ENCODE results near the gene C11orf52.

The C11orf52 gene

DNA sequence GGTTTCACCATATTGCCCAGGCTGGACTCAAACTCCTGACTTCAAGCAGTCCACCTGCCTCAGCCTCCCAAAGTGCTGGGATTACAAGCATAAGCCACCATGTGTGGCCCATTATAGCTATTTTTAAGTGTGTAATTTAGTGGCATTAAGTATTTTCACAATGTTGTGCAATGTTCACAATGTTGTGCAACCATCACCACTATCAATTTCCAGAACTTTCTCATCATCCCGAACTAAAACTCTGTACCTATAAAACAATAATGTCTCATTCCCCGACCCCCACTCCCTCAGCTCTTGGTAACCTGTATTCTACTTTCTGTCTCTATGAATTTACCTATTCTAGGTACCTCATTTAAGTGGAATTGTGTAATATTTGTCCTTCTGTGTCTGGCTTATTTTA lies 31.9 kb upstream of the C11orf52 start:
- TF ChIP-seq, protein P1, sequence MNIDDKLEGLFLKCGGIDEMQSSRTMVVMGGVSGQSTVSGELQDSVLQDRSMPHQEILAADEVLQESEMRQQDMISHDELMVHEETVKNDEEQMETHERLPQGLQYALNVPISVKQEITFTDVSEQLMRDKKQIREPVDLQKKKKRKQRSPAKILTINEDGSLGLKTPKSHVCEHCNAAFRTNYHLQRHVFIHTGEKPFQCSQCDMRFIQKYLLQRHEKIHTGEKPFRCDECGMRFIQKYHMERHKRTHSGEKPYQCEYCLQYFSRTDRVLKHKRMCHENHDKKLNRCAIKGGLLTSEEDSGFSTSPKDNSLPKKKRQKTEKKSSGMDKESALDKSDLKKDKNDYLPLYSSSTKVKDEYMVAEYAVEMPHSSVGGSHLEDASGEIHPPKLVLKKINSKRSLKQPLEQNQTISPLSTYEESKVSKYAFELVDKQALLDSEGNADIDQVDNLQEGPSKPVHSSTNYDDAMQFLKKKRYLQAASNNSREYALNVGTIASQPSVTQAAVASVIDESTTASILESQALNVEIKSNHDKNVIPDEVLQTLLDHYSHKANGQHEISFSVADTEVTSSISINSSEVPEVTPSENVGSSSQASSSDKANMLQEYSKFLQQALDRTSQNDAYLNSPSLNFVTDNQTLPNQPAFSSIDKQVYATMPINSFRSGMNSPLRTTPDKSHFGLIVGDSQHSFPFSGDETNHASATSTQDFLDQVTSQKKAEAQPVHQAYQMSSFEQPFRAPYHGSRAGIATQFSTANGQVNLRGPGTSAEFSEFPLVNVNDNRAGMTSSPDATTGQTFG (tag by site-specific recombination; IDR thresholded peaks at IDR 0.05; ENCODE audit: borderline replicate concordance) = no peak
- TF ChIP-seq, protein P2, sequence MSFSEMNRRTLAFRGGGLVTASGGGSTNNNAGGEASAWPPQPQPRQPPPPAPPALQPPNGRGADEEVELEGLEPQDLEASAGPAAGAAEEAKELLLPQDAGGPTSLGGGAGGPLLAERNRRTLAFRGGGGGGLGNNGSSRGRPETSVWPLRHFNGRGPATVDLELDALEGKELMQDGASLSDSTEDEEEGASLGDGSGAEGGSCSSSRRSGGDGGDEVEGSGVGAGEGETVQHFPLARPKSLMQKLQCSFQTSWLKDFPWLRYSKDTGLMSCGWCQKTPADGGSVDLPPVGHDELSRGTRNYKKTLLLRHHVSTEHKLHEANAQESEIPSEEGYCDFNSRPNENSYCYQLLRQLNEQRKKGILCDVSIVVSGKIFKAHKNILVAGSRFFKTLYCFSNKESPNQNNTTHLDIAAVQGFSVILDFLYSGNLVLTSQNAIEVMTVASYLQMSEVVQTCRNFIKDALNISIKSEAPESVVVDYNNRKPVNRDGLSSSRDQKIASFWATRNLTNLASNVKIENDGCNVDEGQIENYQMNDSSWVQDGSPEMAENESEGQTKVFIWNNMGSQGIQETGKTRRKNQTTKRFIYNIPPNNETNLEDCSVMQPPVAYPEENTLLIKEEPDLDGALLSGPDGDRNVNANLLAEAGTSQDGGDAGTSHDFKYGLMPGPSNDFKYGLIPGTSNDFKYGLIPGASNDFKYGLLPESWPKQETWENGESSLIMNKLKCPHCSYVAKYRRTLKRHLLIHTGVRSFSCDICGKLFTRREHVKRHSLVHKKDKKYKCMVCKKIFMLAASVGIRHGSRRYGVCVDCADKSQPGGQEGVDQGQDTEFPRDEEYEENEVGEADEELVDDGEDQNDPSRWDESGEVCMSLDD (tag by site-specific recombination; IDR thresholded peaks at IDR 0.05) = no peak
- TF ChIP-seq ZNF707 (tag by site-specific recombination; IDR thresholded peaks at IDR 0.05) (no peak), ZNF544 (tag by site-specific recombination; IDR thresholded peaks at IDR 0.05) (no peak), ZBTB21 (tag by site-specific recombination; IDR thresholded peaks at IDR 0.05) (no peak), ZNF335 (tag by site-specific recombination; conservative IDR thresholded peaks at IDR 0.05) (no peak), ZNF600 (tag by site-specific recombination; IDR thresholded peaks at IDR 0.05) (no peak)
- no peak overlapping the region for H3K4me3 ChIP-seq (ENCODE audit: low read depth, low read length)
- H3K36me3 ChIP-seq (ENCODE audit: control insufficient read depth in 2 of 2, insufficient read depth in 1 of 2, low read length in 2 of 2) = no peaks in the 10 kb centered on the region
- H3K9me3 ChIP-seq (ENCODE audit: control insufficient read depth, insufficient read depth, low read depth, low read length) = no peaks in the 10 kb centered on the region
- POLR2A ChIA-PET = interaction anchor here (0.8 kb wide), 1 partner anchor 15 kb away, joined by 3 read pairs; the partner anchor contains the start of gene ALG9
- no peak overlapping the region for H3K27ac ChIP-seq (ENCODE audit: extremely low read depth, low read depth, low read length)
- CTCF ChIA-PET = interaction anchor here (0.6 kb wide), 1 partner anchor 49 kb away, joined by 4 read pairs; no protein-coding TSS in a partner anchor
- H3K4me1 ChIP-seq (ENCODE audit: control insufficient read depth, insufficient read depth, low read length) = no peaks in the 10 kb centered on the region

DNA sequence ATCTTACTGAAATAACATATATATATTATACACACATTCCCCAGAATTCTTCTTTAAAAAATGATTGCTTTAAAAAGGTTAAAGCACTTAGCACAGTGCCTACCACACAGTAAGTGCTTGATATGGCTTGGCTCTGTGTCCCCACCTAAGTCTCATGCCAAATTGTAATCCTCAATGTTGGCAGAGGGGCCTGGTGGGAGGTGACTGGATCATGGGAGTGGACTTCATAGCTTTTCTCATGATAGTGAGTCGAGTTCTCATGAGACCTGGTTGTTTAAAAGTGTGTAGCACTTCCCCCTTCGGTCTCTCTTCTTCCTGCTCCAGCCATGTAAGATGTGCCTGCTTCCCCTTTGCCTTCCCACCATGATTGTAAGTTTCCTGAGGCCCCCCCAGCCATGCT lies 13.3 kb upstream of the C11orf52 start:
- Histone ChIP-seq H3K9me3 (ENCODE audit: control insufficient read depth, insufficient read depth, low read depth, low read length) (no peaks in the 10 kb centered on the region), H3K36me3 (ENCODE audit: control insufficient read depth in 2 of 2, insufficient read depth in 1 of 2, low read length in 2 of 2) (no peaks in the 10 kb centered on the region), H3K27ac (ENCODE audit: extremely low read depth, low read depth, low read length) (no peak overlapping the region), H3K4me3 (ENCODE audit: low read depth, low read length) (no peak overlapping the region), H3K4me1 (ENCODE audit: control insufficient read depth, insufficient read depth, low read length) (no peaks in the 10 kb centered on the region)
- TF ChIP-seq ZNF777 (tag by site-specific recombination; IDR thresholded peaks at IDR 0.05; ENCODE audit: borderline replicate concordance) (no peak), ZNF350 (tag by site-specific recombination; IDR thresholded peaks at IDR 0.05) (no peak), ZNF530 (tag by site-specific recombination; IDR thresholded peaks at IDR 0.05; ENCODE audit: low read depth) (no peak), ZNF549 (tag by site-specific recombination; IDR thresholded peaks at IDR 0.05) (no peak), ZNF776 (tag by site-specific recombination; IDR thresholded peaks at IDR 0.05; ENCODE audit: borderline replicate concordance) (no peak), ZNF501 (tag by site-specific recombination; IDR thresholded peaks at IDR 0.05) (no peak), ZNF2 (tag by site-specific recombination; IDR thresholded peaks at IDR 0.05) (no peak), ZNF112 (tag by site-specific recombination; IDR thresholded peaks at IDR 0.05) (no peak), GLI4 (tag by site-specific recombination; IDR thresholded peaks at IDR 0.05) (no peak), ZNF423 (tag by site-specific recombination; IDR thresholded peaks at IDR 0.05) (no peak), TRIM28 (IDR thresholded peaks at IDR 0.05; ENCODE audit: borderline replicate concordance, low read length) (no peak), PRDM1 (tag by site-specific recombination; IDR thresholded peaks at IDR 0.05) (no peak), ZNF16 (tag by site-specific recombination; IDR thresholded peaks at IDR 0.05; ENCODE audit: low read depth) (no peak)
- TF ChIP-seq, protein P3, sequence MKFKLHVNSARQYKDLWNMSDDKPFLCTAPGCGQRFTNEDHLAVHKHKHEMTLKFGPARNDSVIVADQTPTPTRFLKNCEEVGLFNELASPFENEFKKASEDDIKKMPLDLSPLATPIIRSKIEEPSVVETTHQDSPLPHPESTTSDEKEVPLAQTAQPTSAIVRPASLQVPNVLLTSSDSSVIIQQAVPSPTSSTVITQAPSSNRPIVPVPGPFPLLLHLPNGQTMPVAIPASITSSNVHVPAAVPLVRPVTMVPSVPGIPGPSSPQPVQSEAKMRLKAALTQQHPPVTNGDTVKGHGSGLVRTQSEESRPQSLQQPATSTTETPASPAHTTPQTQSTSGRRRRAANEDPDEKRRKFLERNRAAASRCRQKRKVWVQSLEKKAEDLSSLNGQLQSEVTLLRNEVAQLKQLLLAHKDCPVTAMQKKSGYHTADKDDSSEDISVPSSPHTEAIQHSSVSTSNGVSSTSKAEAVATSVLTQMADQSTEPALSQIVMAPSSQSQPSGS (tag by site-specific recombination; IDR thresholded peaks at IDR 0.05; ENCODE audit: low read depth) = no peak
- TF ChIP-seq, protein P4, sequence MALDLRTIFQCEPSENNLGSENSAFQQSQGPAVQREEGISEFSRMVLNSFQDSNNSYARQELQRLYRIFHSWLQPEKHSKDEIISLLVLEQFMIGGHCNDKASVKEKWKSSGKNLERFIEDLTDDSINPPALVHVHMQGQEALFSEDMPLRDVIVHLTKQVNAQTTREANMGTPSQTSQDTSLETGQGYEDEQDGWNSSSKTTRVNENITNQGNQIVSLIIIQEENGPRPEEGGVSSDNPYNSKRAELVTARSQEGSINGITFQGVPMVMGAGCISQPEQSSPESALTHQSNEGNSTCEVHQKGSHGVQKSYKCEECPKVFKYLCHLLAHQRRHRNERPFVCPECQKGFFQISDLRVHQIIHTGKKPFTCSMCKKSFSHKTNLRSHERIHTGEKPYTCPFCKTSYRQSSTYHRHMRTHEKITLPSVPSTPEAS (tag by site-specific recombination; IDR thresholded peaks at IDR 0.05) = no peak
- POLR2A ChIA-PET = no interaction called here
- CTCF ChIA-PET = no interaction called here

Measured in HEK293 (cell line).